Thyroid gland (tissue), 4 donors: ENCODE measurements around the gene NQO2. TPM values are rescaled to one million over a fixed set of nuclear protein-coding genes. Genes with fewer than 3 reads are reported as not detected.

ENCODE experiments used
- DNase-seq, 2 donors: peaks; one replicate each; pipeline ENCODE4 v3.0.0-alpha.2; 2019
- H3K27ac ChIP-seq, 3 donors: fragments of 200-600 bp; sonication (generic); 1 replicate in 2 of 3; 2 replicates in 1 of 3; pipeline ENCODE4 v1.5.1; 2016 to 2019; ENCODE audit warnings: mild to moderate bottlenecking in 1 of 3, moderate library complexity in 1 of 3
- H3K27me3 ChIP-seq: fragments of 200-600 bp; sonication (generic); one replicate; pipeline ENCODE4 v1.5.1; 2019
- H3K36me3 ChIP-seq, 2 donors: fragments of 200-600 bp; sonication (generic); one replicate each; pipeline ENCODE4 v1.5.1; 2016 to 2019
- H3K4me1 ChIP-seq, 2 donors: fragments of 200-600 bp; sonication (generic); one replicate each; pipeline ENCODE4 v1.5.1; 2017 to 2019
- H3K4me3 ChIP-seq, 3 donors: fragments of 200-600 bp; sonication (generic); replicated peaks in 1 of 3; 1 replicate in 2 of 3; 2 replicates in 1 of 3; pipeline ENCODE4 v1.5.1; 2016; ENCODE audit warnings: mild to moderate bottlenecking in 1 of 3
- H3K9me3 ChIP-seq: fragments of 200-600 bp; sonication (generic); one replicate; pipeline ENCODE4 v1.5.1; 2017
- CTCF ChIP-seq, 6 experiments: fragments of 200-600 bp in 3 of 6; fragments of 450-650 bp in 3 of 6; sonication (generic) in 3 of 6; IDR thresholded peaks; one replicate each; pipeline ENCODE4 v1.5.1; 2016 to 2019; ENCODE audit warnings: antibody characterized with exemption in 6 of 6, mild to moderate bottlenecking in 2 of 6, inconsistent platforms in 1 of 6, moderate library complexity in 1 of 6
- POLR2A ChIP-seq, 2 donors: fragments of 450-650 bp; IDR thresholded peaks; one replicate each; pipeline ENCODE4 v1.6.1; 2017; ENCODE audit warnings: antibody characterized with exemption in 2 of 2, mild to moderate bottlenecking in 2 of 2, moderate library complexity in 1 of 2
- WGBS, 2 donors: methylation state at CpG; one replicate each; pipeline ENCODE4 v1.1.5; 2017; 5-methylcytosine and 5-hydroxymethylcytosine counted together
- intact Hi-C: fragments of 100-400 bp; cut with DNase I; formaldehyde crosslinking; loops from one replicate; pipeline ENCODE4 v1.15.1; 2023
- total RNA-seq, 4 donors: library from RNA; depleted of rRNA; stranded (reverse); fragments of >200 nt; gene quantifications; one replicate each; pipeline ENCODE4 v1.2.3, GENCODE V29; 2016

The NQO2 gene
- total RNA-seq, 4 donors from 2014 or later, result 20.7 to 43.0 (median 36.3) TPM

GRCh38 chr6:3014675-3015066 lies 15.0 kb downstream of the NQO2 start:
- no peaks in the 10 kb centered on the region for H3K27me3 ChIP-seq
- no peak for DNase-seq
- H3K9me3 ChIP-seq, result no peaks in the 10 kb centered on the region
- intact Hi-C loops, result no loop called here
- no peak overlapping the region for H3K4me3 ChIP-seq
- no peaks in the 10 kb centered on the region for H3K4me1 ChIP-seq
- WGBS, 2 donors, result 92 to 97% methylated on average over 4 of the region's 4 CpGs
- no peak overlapping the region for H3K27ac ChIP-seq
- H3K36me3 ChIP-seq, result peaks cover 24 to 25% of the 10 kb centered on the region in 2 donors
- TF ChIP-seq CTCF (IDR thresholded peaks at IDR 0.05) (no peak), POLR2A (IDR thresholded peaks at IDR 0.05) (no peak)

GRCh38 chr6:3015144-3015543 lies 15.4 kb downstream of the NQO2 start:
- H3K4me1 ChIP-seq, result no peaks in the 10 kb centered on the region
- WGBS, 2 donors, result 98 to 99% methylated on average over 8 to 10 of the region's 10 CpGs
- intact Hi-C loops, result no loop called here
- peaks cover 20 to 21% of the 10 kb centered on the region in 2 donors for H3K36me3 ChIP-seq
- H3K4me3 ChIP-seq, result no peak overlapping the region
- TF ChIP-seq POLR2A (IDR thresholded peaks at IDR 0.05) (no peak), CTCF (IDR thresholded peaks at IDR 0.05) (no peak)
- H3K27ac ChIP-seq, result no peak overlapping the region
- H3K9me3 ChIP-seq, result no peaks in the 10 kb centered on the region
- no peak for DNase-seq
- H3K27me3 ChIP-seq, result no peaks in the 10 kb centered on the region

- H3K27ac ChIP-seq, result no peak overlapping the region
- TF ChIP-seq CTCF (IDR thresholded peaks at IDR 0.05) (no peak), POLR2A (IDR thresholded peaks at IDR 0.05) (no peak)
- no peaks in the 10 kb centered on the region for H3K27me3 ChIP-seq
- DNase-seq, result no peak
- 97 to 98% methylated on average over 17 of the region's 17 CpGs for WGBS, 2 donors
- no peak overlapping the region for H3K4me3 ChIP-seq
- H3K9me3 ChIP-seq, result no peaks in the 10 kb centered on the region
- intact Hi-C loops, result no loop called here
- H3K36me3 ChIP-seq, result peaks cover 10 to 14% of the 10 kb centered on the region in 2 donors
- no peaks in the 10 kb centered on the region for H3K4me1 ChIP-seq
Observed at GRCh38 chr6:3016473-3017280, 17.0 kb downstream of the NQO2 start.

- intact Hi-C loops, result no loop called here
- Histone ChIP-seq H3K9me3 (no peaks in the 10 kb centered on the region), H3K27ac (no peak overlapping the region), H3K4me3 (no peak overlapping the region), H3K27me3 (no peaks in the 10 kb centered on the region), H3K4me1 (no peaks in the 10 kb centered on the region), H3K36me3 (peaks cover 10 to 14% of the 10 kb centered on the region in 2 donors)
- DNase-seq, result no peak
- TF ChIP-seq CTCF (IDR thresholded peaks at IDR 0.05) (no peak), POLR2A (IDR thresholded peaks at IDR 0.05) (no peak)
- 89 to 97% methylated on average over 7 of the region's 9 CpGs for WGBS, 2 donors
Observed at GRCh38 chr6:3017304-3017703, 17.6 kb downstream of the NQO2 start.

GRCh38 chr6:3019065-3019464 lies 19.4 kb downstream of the NQO2 start:
- TF ChIP-seq POLR2A (IDR thresholded peaks at IDR 0.05), result no peak
- no peak for TF ChIP-seq CTCF (IDR thresholded peaks at IDR 0.05)
- intact Hi-C loops, result no loop called here
- no peak overlapping the region for H3K27ac ChIP-seq
- H3K4me3 ChIP-seq, result no peak overlapping the region
- no peak for DNase-seq
- 83 to 86% methylated on average over 1 of the region's 1 CpG for WGBS, 2 donors
- peaks cover 10 to 14% of the 10 kb centered on the region in 2 donors for H3K36me3 ChIP-seq
- H3K27me3 ChIP-seq, result no peaks in the 10 kb centered on the region
- no peaks in the 10 kb centered on the region for H3K9me3 ChIP-seq
- H3K4me1 ChIP-seq, result peaks cover 2 to 8% of the 10 kb centered on the region in 2 donors
